Tibial nerve (tissue), 4 donors: Measurements from ENCODE around the gene PRLH.

Experiments used
- CTCF ChIP-seq, 5 experiments: fragments of 200-600 bp in 3 of 5; fragments of 450-650 bp in 2 of 5; sonication (generic) in 3 of 5; IDR thresholded peaks; one replicate each; pipeline ENCODE4 v1.5.1; 2016 to 2019; ENCODE audit warnings: antibody characterized with exemption in 5 of 5, mild to moderate bottlenecking in 3 of 5, moderate library complexity in 2 of 5
- EP300 ChIP-seq, 2 donors: sonication (generic); formaldehyde crosslinking; IDR thresholded peaks; one replicate each; pipeline ENCODE4 v1.6.1; 2017; ENCODE audit warnings: antibody characterized with exemption in 2 of 2, mild to moderate bottlenecking in 1 of 2
- POLR2A ChIP-seq, 2 donors: fragments of 450-650 bp; IDR thresholded peaks; one replicate each; pipeline ENCODE4 v1.6.1; 2017; ENCODE audit warnings: antibody characterized with exemption in 2 of 2, mild to moderate bottlenecking in 2 of 2, moderate library complexity in 2 of 2

GRCh38 chr2:237576974-237577373, 10.6 kb downstream of the PRLH start:
- TF ChIP-seq CTCF (IDR thresholded peaks at IDR 0.05): no peak
- TF ChIP-seq POLR2A (IDR thresholded peaks at IDR 0.05): no peak
- no peak for TF ChIP-seq EP300 (IDR thresholded peaks at IDR 0.05)
